HCT116 (cell line): ENCODE measurements around the gene FITM1. TPM values are rescaled to one million over a fixed set of nuclear protein-coding genes. Genes with fewer than 3 reads are reported as not detected.

Experiments
- ATAC-seq: fragments of 200-7000 bp; cut with Tn5 transposase; 2 replicates; pipeline ENCODE4 v1.9.1; 2020; ENCODE audit warnings: mild to moderate bottlenecking, moderate library complexity
- BruUV-seq: library from RNA; stranded (reverse); fragments of 400-500 nt; replicated peaks from 2 replicates; lab custom pipeline; 2021; lab: Mats Ljungman, UMichigan
- CTCF ChIA-PET: fragments of 300-600 bp; sonication (Branson Sonifier 250); formaldehyde crosslinking; loops from one replicate; lab custom pipeline; 2021; ENCODE audit warnings: antibody characterized with exemption; lab: Charles Lee
- POLR2A ChIA-PET: fragments of 300-600, 350-600 bp; sonication (Branson Sonifier 250); formaldehyde crosslinking; loops from one replicate; lab custom pipeline; 2021; ENCODE audit warnings: antibody characterized with exemption; lab: Charles Lee
- RAD21 ChIA-PET, 2 experiments: fragments of 300-600 bp; sonication (Branson Sonifier 250); formaldehyde crosslinking; loops; one replicate each; lab custom pipeline; 2023; ENCODE audit warnings: low total read pairs in 2 of 2; ENCODE audit not compliant: uncharacterized antibody in 2 of 2, unreplicated experiment in 2 of 2, low non-redundant PET in 1 of 2; lab: Charles Lee
- DNase-seq: peaks from one replicate; pipeline ENCODE4 v3.0.0-alpha.2; 2010; ENCODE audit warnings: low read depth, low spot score
- H2AFZ ChIP-seq: fragments of 200-600 bp; shearing (Covaris generic), sonication (generic); 2 replicates; pipeline ENCODE4 v1.6.1; 2017; ENCODE audit warnings: low read depth, mixed run types, mixed read lengths, antibody characterized with exemption, low read length; ENCODE audit not compliant: poor library complexity, severe bottlenecking
- H3K27ac ChIP-seq: 2 replicates; pipeline ENCODE4 v1.5.1; 2012; ENCODE audit warnings: low read depth, low read length
- H3K27me3 ChIP-seq: fragments of 200-600 bp; sonication (generic); 2 replicates; pipeline ENCODE4 v1.6.1; 2016; ENCODE audit warnings: mixed run types, low read length, mixed read lengths; ENCODE audit not compliant: insufficient read depth
- H3K36me3 ChIP-seq, 2 experiments: fragments of 200-500 bp in 1 of 2; fragments of 200-600 bp in 1 of 2; sonication (Bioruptor generic) in 1 of 2; sonication (generic) in 1 of 2; 2 replicates each; pipeline versions ENCODE4 v1.5.1 to v1.6.1; 2014 to 2016; ENCODE audit warnings: low read length in 2 of 2, inconsistent platforms in 1 of 2, mixed read lengths in 1 of 2, mixed run types in 1 of 2; ENCODE audit not compliant: insufficient read depth in 2 of 2, control insufficient read depth in 1 of 2
- H3K4me1 ChIP-seq, 2 experiments: fragments of 200-600 bp in 1 of 2; sonication (generic) in 1 of 2; 2 replicates each; pipeline versions ENCODE4 v1.5.1 to v1.6.1; 2012 to 2017; ENCODE audit warnings: low read length in 2 of 2, inconsistent platforms in 1 of 2, mild to moderate bottlenecking in 1 of 2, mixed read lengths in 1 of 2, mixed run types in 1 of 2, moderate library complexity in 1 of 2; ENCODE audit not compliant: insufficient read depth in 2 of 2, control insufficient read depth in 1 of 2
- H3K4me2 ChIP-seq: fragments of 200-600 bp; sonication (generic); 2 replicates; pipeline ENCODE4 v1.6.1; 2017; ENCODE audit warnings: mixed run types, low read length, mixed read lengths
- H3K4me3 ChIP-seq, 2 experiments: fragments of 200-600 bp in 1 of 2; sonication (generic) in 1 of 2; replicated peaks in 1 of 2; 2 replicates each; pipeline ENCODE4 v1.5.1; 2011 to 2016; ENCODE audit warnings: low read length in 2 of 2, control low read depth in 1 of 2, low read depth in 1 of 2, mild to moderate bottlenecking in 1 of 2, mixed read lengths in 1 of 2, mixed run types in 1 of 2
- H3K79me2 ChIP-seq: fragments of 200-600 bp; sonication (generic); 2 replicates; pipeline ENCODE4 v1.6.1; 2017; ENCODE audit warnings: mild to moderate bottlenecking, mixed run types, low read length, moderate library complexity, mixed read lengths; ENCODE audit not compliant: insufficient read depth
- H3K9ac ChIP-seq: fragments of 200-600 bp; sonication (generic); 2 replicates; pipeline ENCODE4 v1.6.1; 2016; ENCODE audit warnings: low read length, mixed read lengths
- H3K9me2 ChIP-seq: fragments of 200-600 bp; sonication (generic), shearing (Covaris generic); 2 replicates; pipeline ENCODE4 v1.6.1; 2017; ENCODE audit warnings: mixed run types, mild to moderate bottlenecking, moderate library complexity; ENCODE audit not compliant: insufficient read depth
- H3K9me3 ChIP-seq, 2 experiments: fragments of 200-500 bp in 1 of 2; fragments of 200-600 bp in 1 of 2; sonication (Bioruptor generic) in 1 of 2; sonication (generic) in 1 of 2; 2 replicates each; pipeline ENCODE4 v1.6.1; 2014 to 2017; ENCODE audit warnings: low read length in 2 of 2, mixed read lengths in 2 of 2, inconsistent platforms in 1 of 2, low read depth in 1 of 2, mild to moderate bottlenecking in 1 of 2, mixed run types in 1 of 2, moderate library complexity in 1 of 2; ENCODE audit not compliant: control insufficient read depth in 1 of 2, insufficient read depth in 1 of 2
- H4K20me1 ChIP-seq: fragments of 200-600 bp; sonication (generic), shearing (Covaris generic); 2 replicates; pipeline ENCODE4 v1.6.1; 2017; ENCODE audit warnings: mixed run types, mild to moderate bottlenecking, moderate library complexity; ENCODE audit not compliant: insufficient read depth
- CTCF ChIP-seq, 3 experiments: fragments of 200-600 bp in 1 of 3; sonication (generic) in 1 of 3; IDR thresholded peaks in 2 of 3; conservative IDR thresholded peaks in 1 of 3; 2 replicates each; pipeline ENCODE4 v1.5.1; 2012 to 2017; ENCODE audit warnings: low read depth in 2 of 3, low read length in 2 of 3, antibody characterized with exemption in 1 of 3, borderline replicate concordance in 1 of 3, control low read depth in 1 of 3, mild to moderate bottlenecking in 1 of 3, mixed read lengths in 1 of 3, mixed run types in 1 of 3, moderate library complexity in 1 of 3; ENCODE audit not compliant: insufficient read depth in 1 of 3
- EGR1 ChIP-seq: IDR thresholded peaks from 2 replicates; pipeline ENCODE4 v1.6.1; 2012; ENCODE audit warnings: low read depth
- EZH2 ChIP-seq: fragments of 200-600 bp; sonication (generic); IDR thresholded peaks from 2 replicates; pipeline ENCODE4 v1.6.1; 2017; ENCODE audit warnings: antibody characterized with exemption, mixed run types
- FOSL1 ChIP-seq: IDR thresholded peaks from 2 replicates; pipeline ENCODE4 v1.6.1; 2012; ENCODE audit warnings: low read depth
- JUND ChIP-seq: IDR thresholded peaks from 2 replicates; pipeline ENCODE4 v1.6.1; 2012
- POLR2A ChIP-seq: IDR thresholded peaks from 2 replicates; pipeline ENCODE4 v1.7.0; 2011; ENCODE audit warnings: borderline replicate concordance; ENCODE audit not compliant: insufficient read depth, insufficient read length; ENCODE audit errors: extremely low read depth
- POLR2AphosphoS5 ChIP-seq: IDR thresholded peaks from 2 replicates; pipeline ENCODE4 v1.6.1; 2011; ENCODE audit warnings: mild to moderate bottlenecking, low read depth, low read length, moderate library complexity
- SIN3A ChIP-seq: IDR thresholded peaks from 2 replicates; pipeline ENCODE4 v1.6.1; 2012; ENCODE audit warnings: low read depth
- SP1 ChIP-seq: IDR thresholded peaks from 2 replicates; pipeline ENCODE4 v1.6.1; 2012; ENCODE audit warnings: low read depth
- SRF ChIP-seq: IDR thresholded peaks from 2 replicates; pipeline ENCODE4 v1.6.1; 2012; ENCODE audit warnings: low read depth
- TCF7L2 ChIP-seq: IDR thresholded peaks from 2 replicates; pipeline ENCODE4 v1.7.0; 2011; ENCODE audit warnings: borderline replicate concordance, inconsistent platforms; ENCODE audit not compliant: insufficient read depth, insufficient read length; ENCODE audit errors: extremely low read depth
- YY1 ChIP-seq: IDR thresholded peaks from 2 replicates; pipeline ENCODE4 v1.6.1; 2011; ENCODE audit warnings: low read length, low read depth, moderate library complexity, mild to moderate bottlenecking; ENCODE audit not compliant: insufficient replicate concordance; ENCODE audit errors: extremely low read depth
- ZBTB33 ChIP-seq: IDR thresholded peaks from 2 replicates; pipeline ENCODE4 v1.6.1; 2011; ENCODE audit warnings: mild to moderate bottlenecking, low read length, moderate library complexity; ENCODE audit not compliant: insufficient replicate concordance; ENCODE audit errors: extremely low read depth
- intact Hi-C: fragments of 100-400 bp; cut with micrococcal nuclease; formaldehyde crosslinking; loops from 2 replicates; pipeline ENCODE4 v1.10.0; 2022
- total RNA-seq: library from RNA; stranded (reverse); gene quantifications from one replicate; pipeline ENCODE4 v1.2.1, GENCODE V29; 2021; ENCODE audit not compliant: unreplicated experiment

FITM1 gene
- total RNA-seq, 1 experiment from 2014 or later = 0.81 TPM

DNA sequence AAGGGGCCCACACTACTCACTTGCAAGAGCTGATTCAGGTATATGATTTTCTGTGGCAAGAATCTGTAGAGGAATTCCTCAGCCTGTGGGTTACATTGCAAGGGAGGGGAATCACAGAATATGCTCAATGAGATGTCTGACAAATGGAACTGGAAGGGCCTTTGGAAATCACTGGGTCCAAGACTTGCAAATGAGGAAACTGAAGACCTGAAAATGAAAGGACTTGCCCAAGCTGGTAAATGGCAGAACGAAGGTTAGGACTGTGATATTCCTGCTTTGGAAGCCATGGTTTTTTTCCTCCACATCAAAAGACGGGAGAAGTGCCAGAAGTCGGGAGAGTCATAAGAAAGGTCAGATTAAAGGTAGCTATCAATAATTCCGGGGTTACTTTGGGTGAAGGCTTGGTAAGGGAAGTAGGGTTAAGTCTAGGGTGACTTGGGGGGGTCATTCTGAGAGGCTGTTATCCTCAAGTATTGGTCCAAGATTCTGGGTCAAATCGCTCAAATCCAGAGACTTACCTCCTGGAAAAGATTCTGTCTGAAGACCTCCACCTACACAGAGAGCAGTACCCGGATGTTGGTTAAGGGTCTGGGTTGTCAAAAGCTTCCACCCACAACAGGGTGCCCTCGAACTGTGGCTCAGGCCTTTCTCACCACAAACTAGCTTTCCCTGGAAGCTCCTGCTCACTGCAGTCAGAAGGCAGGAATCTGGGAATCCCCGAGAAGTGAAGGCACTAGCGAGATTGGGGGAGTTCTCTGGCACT lies 15.4 kb downstream of the FITM1 start:
- BruUV-seq = no TSS peak
- ATAC-seq = no peak
- RAD21 ChIA-PET = no interaction called here

GRCh38 chr14:24146453-24146977 lies 16.1 kb downstream of the FITM1 start, which contains the start of gene PSME2:
TSS of gene PSME2 (minus strand) at chr14:24146610. CDS start at chr14:24146581, 29 bp downstream.
- Histone ChIP-seq H3K9me3 (no peaks in the 10 kb centered on the region), H3K27me3 (no peaks in the 10 kb centered on the region), H3K27ac (peak within 1 kb of the TSS; percentile 95), H3K9me2 (no peaks in the 10 kb centered on the region), H3K79me2 (peaks cover 54% of the 10 kb centered on the region), H3K4me2 (peak within 1 kb of the TSS; percentile 92), H3K9ac (peak within 1 kb of the TSS; percentile 86), H2AFZ (no peak within 1 kb of the TSS), H3K4me1 (peaks cover 19 to 27% of the 10 kb centered on the region in 2 experiments), H3K36me3 (peaks cover 29 to 32% of the 10 kb centered on the region in 2 experiments; a peak in 3 of 4 replicates), H3K4me3 (peak within 1 kb of the TSS; percentile 97 to 99), H4K20me1 (no peaks in the 10 kb centered on the region)
- CTCF ChIA-PET = interaction anchor here (0.6 to 3.9 kb wide), 13 partner anchors 9 to 285 kb away, joined by 3 to 19 read pairs (median 3); partner anchors contain the start of genes CIDEB, DCAF11, IRF9 and NRL
- peak; percentile 94 for DNase-seq
- no TSS peak for BruUV-seq
- POLR2A ChIA-PET = interaction anchor here (0.7 to 2.3 kb wide), 14 partner anchors 9 to 285 kb away, joined by 3 to 24 read pairs (median 4); partner anchors contain the start of genes DCAF11, IPO4, IRF9 and NRL
- ATAC-seq = peak; percentile 83
- RAD21 ChIA-PET = interaction anchor here (0.6 to 1.2 kb wide), 3 partner anchors 11 to 37 kb away, joined by 3 to 4 read pairs (median 4); partner anchors contain the start of genes IRF9 (in 1 of the 2) and PSME1 (in 1 of the 2)
- intact Hi-C loops = loop anchor here (1.0 kb wide), 1 partner anchor 32 kb away; the partner anchor contains the start of genes DCAF11 and NRL
- TF ChIP-seq CTCF (IDR thresholded peaks at IDR 0.05 in 2 of 3, conservative IDR thresholded peaks at IDR 0.05 in 1 of 3; ENCODE audit: borderline replicate concordance in 1 of 3, insufficient read depth in 1 of 3, low read depth in 2 of 3, low read length in 2 of 3) (no peak), JUND (no peak), ZBTB33 (no peak), TCF7L2 (no peak), SP1 (no peak), YY1 (peak; percentile 42), POLR2A (peak; percentile 48), POLR2AphosphoS5 (peak; percentile 71; the same call in 1 of the 2 replicates), SRF (no peak), EZH2 (no peak), FOSL1 (no peak)

More for the DNA sequence above, 15.4 kb downstream of the FITM1 start:
- POLR2A ChIA-PET = interaction anchor here (0.9 to 2.3 kb wide), 8 partner anchors 10 to 110 kb away, joined by 3 to 24 read pairs (median 7); partner anchors contain the start of genes DCAF11, IPO4, IRF9 and NRL
- Histone ChIP-seq H3K27ac (peak overlapping the region; percentile 83), H3K9me3 (no peaks in the 10 kb centered on the region), H4K20me1 (no peaks in the 10 kb centered on the region), H3K9me2 (no peaks in the 10 kb centered on the region), H3K36me3 (peaks cover 22 to 25% of the 10 kb centered on the region in 2 experiments; a peak in 3 of 4 replicates), H3K9ac (peak overlapping the region; percentile 86), H2AFZ (no peak overlapping the region), H3K79me2 (peaks cover 58% of the 10 kb centered on the region), H3K4me3 (peak overlapping the region; percentile 97 to 99), H3K4me2 (peak overlapping the region; percentile 92), H3K4me1 (peaks cover 19 to 27% of the 10 kb centered on the region in 2 experiments), H3K27me3 (no peaks in the 10 kb centered on the region)
- TF ChIP-seq POLR2AphosphoS5 (no peak), EGR1 (no peak), SIN3A (no peak)
- no peak for DNase-seq
- CTCF ChIA-PET = interaction anchor here (1.3 to 3.9 kb wide), 6 partner anchors 10 to 97 kb away, joined by 3 to 19 read pairs (median 7); partner anchors contain the start of genes DCAF11, IRF9, NRL and TINF2
- intact Hi-C loops = loop anchor here (1.0 kb wide), 1 partner anchor 32 kb away; the partner anchor contains the start of genes DCAF11 and NRL
